Left lung (tissue), 10 donors: Measurements from ENCODE around the gene FBXL5. TPM values are rescaled to one million over a fixed set of nuclear protein-coding genes. Genes with fewer than 3 reads are reported as not detected.

ENCODE experiments used
- ATAC-seq: fragments of 200-7000 bp; cut with Tn5 transposase; one replicate; pipeline ENCODE4 v1.9.1; 2020; ENCODE audit warnings: moderate library complexity
- DNase-seq, 4 donors: peaks; one replicate each; pipeline ENCODE4 v3.0.0-alpha.2; 2013 to 2020
- H3K27ac ChIP-seq, 2 donors: fragments of 200-600 bp; sonication (generic) in 1 of 2; one replicate each; pipeline versions ENCODE4 v1.5.0 to v1.8.0; 2020 to 2021
- H3K27me3 ChIP-seq, 2 donors: fragments of 200-600 bp; sonication (generic) in 1 of 2; one replicate each; pipeline versions ENCODE4 v1.5.0 to v1.8.0; 2020 to 2021
- H3K36me3 ChIP-seq, 2 donors: fragments of 200-600 bp; sonication (generic) in 1 of 2; one replicate each; pipeline versions ENCODE4 v1.5.0 to v1.8.0; 2020 to 2021
- H3K4me1 ChIP-seq, 2 donors: fragments of 200-600 bp; one replicate each; pipeline ENCODE4 v1.8.0; 2021
- H3K4me3 ChIP-seq, 2 donors: fragments of 200-600 bp; sonication (generic) in 1 of 2; one replicate each; pipeline versions ENCODE4 v1.5.0 to v1.8.0; 2020 to 2021; ENCODE audit warnings: mild to moderate bottlenecking in 1 of 2
- H3K9me3 ChIP-seq, 2 donors: fragments of 200-600 bp; sonication (generic) in 1 of 2; one replicate each; pipeline versions ENCODE4 v1.5.0 to v1.8.0; 2020 to 2021
- intact Hi-C, 2 donors: fragments of 100-400 bp; cut with DNase I; formaldehyde crosslinking; loops; one replicate each; pipeline versions ENCODE4 v1.11.2 to v1.14.2; 2022
- polyA plus RNA-seq, 6 donors: library from polyadenylated mRNA; unstranded; fragments of 120-200 nt; gene quantifications; one replicate each; pipeline ENCODE4 v1.2.1, GENCODE V29; 2013; ENCODE audit not compliant: insufficient read length in 6 of 6
- total RNA-seq, 2 donors: library from RNA; stranded (reverse); fragmentation: NEBNext Ultra II Directional; extraction: Animal tissue kit (Norgen Biotek cat#: 25700); gene quantifications; one replicate each; pipeline ENCODE4 v1.2.1, GENCODE V29; 2021
- TF ChIP-seq, protein P1 (sequence below), 2 donors: fragments of 200-600 bp; sonication (generic) in 1 of 2; IDR thresholded peaks; one replicate each; pipeline versions ENCODE4 v1.5.0 to v1.8.0; 2021; ENCODE audit warnings: antibody characterized with exemption in 2 of 2
- donor health status: DM: no; HTN: yes; CAD: no.
- donor health status: DM: no; HTN: no; CAD: no.

The FBXL5 gene
- total and polyA plus RNA-seq, 8 donors, result 91.9 to 121 (median 101) TPM

- no peak for DNase-seq
- TF ChIP-seq, protein P1, sequence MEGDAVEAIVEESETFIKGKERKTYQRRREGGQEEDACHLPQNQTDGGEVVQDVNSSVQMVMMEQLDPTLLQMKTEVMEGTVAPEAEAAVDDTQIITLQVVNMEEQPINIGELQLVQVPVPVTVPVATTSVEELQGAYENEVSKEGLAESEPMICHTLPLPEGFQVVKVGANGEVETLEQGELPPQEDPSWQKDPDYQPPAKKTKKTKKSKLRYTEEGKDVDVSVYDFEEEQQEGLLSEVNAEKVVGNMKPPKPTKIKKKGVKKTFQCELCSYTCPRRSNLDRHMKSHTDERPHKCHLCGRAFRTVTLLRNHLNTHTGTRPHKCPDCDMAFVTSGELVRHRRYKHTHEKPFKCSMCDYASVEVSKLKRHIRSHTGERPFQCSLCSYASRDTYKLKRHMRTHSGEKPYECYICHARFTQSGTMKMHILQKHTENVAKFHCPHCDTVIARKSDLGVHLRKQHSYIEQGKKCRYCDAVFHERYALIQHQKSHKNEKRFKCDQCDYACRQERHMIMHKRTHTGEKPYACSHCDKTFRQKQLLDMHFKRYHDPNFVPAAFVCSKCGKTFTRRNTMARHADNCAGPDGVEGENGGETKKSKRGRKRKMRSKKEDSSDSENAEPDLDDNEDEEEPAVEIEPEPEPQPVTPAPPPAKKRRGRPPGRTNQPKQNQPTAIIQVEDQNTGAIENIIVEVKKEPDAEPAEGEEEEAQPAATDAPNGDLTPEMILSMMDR (IDR thresholded peaks at IDR 0.05), result no peak
These were observed 98.6 kb downstream of the FBXL5 start for GRCh38 chr4:15556511-15557092.

More at GRCh38 chr4:15556511-15557092, 98.6 kb downstream of the FBXL5 start:
- no peaks in the 10 kb centered on the region for H3K4me1 ChIP-seq
- H3K27ac ChIP-seq, result no peak overlapping the region
- ATAC-seq, result no peak
- H3K36me3 ChIP-seq, result peaks cover 0 to 22% of the 10 kb centered on the region in 2 donors
- no peaks in the 10 kb centered on the region for H3K9me3 ChIP-seq
- no peak overlapping the region for H3K4me3 ChIP-seq
- intact Hi-C loops, result no loop called here
- H3K27me3 ChIP-seq, result no peaks in the 10 kb centered on the region

Other genes starting within 250 kb of the FBXL5 start
- gene C1QTNF7, start 227.3 kb downstream of the FBXL5 start, total RNA-seq, result 10 to 100 TPM in 1 of 2 donors, 1 to 10 TPM in 1; 2.1 to 13.1 TPM
- gene C1QTNF7, start 227.3 kb downstream of the FBXL5 start, polyA plus RNA-seq, result 10 to 100 TPM; 12.9 to 17.8 (median 15.8) TPM
- gene CC2D2A, start 185.5 kb downstream of the FBXL5 start, total RNA-seq, result 10 to 100 TPM; 22.8 to 25.0 TPM
- 10 to 100 TPM; 42.9 to 56.3 (median 51.2) TPM for gene CC2D2A, start 185.5 kb downstream of the FBXL5 start, polyA plus RNA-seq
- gene FAM200B, start 26.5 kb upstream of the FBXL5 start, total RNA-seq, result 10 to 100 TPM; 25.8 to 27.6 TPM
- 10 to 100 TPM; 43.8 to 52.4 (median 47.2) TPM for gene FAM200B, start 26.5 kb upstream of the FBXL5 start, polyA plus RNA-seq
- 10 to 100 TPM in 1 of 2 donors, 1 to 10 TPM in 1; 9.0 to 20.8 TPM for gene BST1, start 47.7 kb upstream of the FBXL5 start, total RNA-seq
- 1 to 10 TPM; 3.3 to 4.3 (median 4.1) TPM for gene BST1, start 47.7 kb upstream of the FBXL5 start, polyA plus RNA-seq
- gene CD38, start 123.0 kb upstream of the FBXL5 start, total RNA-seq, result 10 to 100 TPM; 21.0 to 38.4 TPM
- 1 to 10 TPM in 5 of 6 donors, under 1 TPM in 1; 0.99 to 1.9 (median 1.5) TPM for gene CD38, start 123.0 kb upstream of the FBXL5 start, polyA plus RNA-seq